Subcutaneous adipose tissue (tissue), 4 donors: ENCODE results near the gene HCLS1. TPM values are rescaled to one million over a fixed set of nuclear protein-coding genes. Genes with fewer than 3 reads are reported as not detected.

Source experiments
- CTCF ChIP-seq: fragments of 450-650 bp; IDR thresholded peaks from one replicate; pipeline ENCODE4 v1.5.1; 2016; ENCODE audit warnings: low read depth, mild to moderate bottlenecking, control low read depth, antibody characterized with exemption, moderate library complexity
- total RNA-seq, 4 donors: library from RNA; depleted of rRNA; stranded (reverse); fragments of >200 nt; gene quantifications; one replicate each; pipeline ENCODE4 v1.1.0, GENCODE V29; 2016

HCLS1 gene
- total RNA-seq, 4 donors from 2014 or later, result 84.6 to 211 (median 129) TPM

- no peak for TF ChIP-seq CTCF
Measured at GRCh38 chr3:121630355-121630754, 30.3 kb downstream of the HCLS1 start.

GRCh38 chr3:121629601-121630000 lies 31.1 kb downstream of the HCLS1 start:
- TF ChIP-seq CTCF, result no peak

GRCh38 chr3:121627622-121628021 lies 33.1 kb downstream of the HCLS1 start:
- TF ChIP-seq CTCF, result no peak

- TF ChIP-seq CTCF, result no peak
Measured at GRCh38 chr3:121627211-121627610, 33.5 kb downstream of the HCLS1 start.

- no peak for TF ChIP-seq CTCF
Measured at GRCh38 chr3:121626495-121626894, 34.2 kb downstream of the HCLS1 start.

GRCh38 chr3:121624147-121624899 lies 36.4 kb downstream of the HCLS1 start:
- TF ChIP-seq CTCF, result no peak

GRCh38 chr3:121621491-121621890 lies 39.2 kb downstream of the HCLS1 start:
- no peak for TF ChIP-seq CTCF
